Stimulated activated memory B cell treated with anti-CD40 and anti-IgM and Interleukin-4, amounts not matched to agents 10 μg/mL and 1 μg/mL and 100 μg/mL, for 72 hours (primary cell): Measurements from ENCODE around the gene PSEN1.
"Not testable (repeated sequence)": the region's sequence is repeated elsewhere in the genome, so short reads cannot be mapped to it uniquely, and the experiment has no call there.

Experiments used
- ATAC-seq: fragments of 150-1000 bp; cut with Tn5 transposase; 2 replicates; pipeline ENCODE4 v1.10.0; 2021
- H3K27ac Mint-ChIP-seq: one replicate; pipeline ENCODE4 v1.8.0; 2022; ENCODE audit warnings: mild to moderate bottlenecking, mixed read lengths
- H3K27me3 Mint-ChIP-seq: one replicate; pipeline ENCODE4 v1.8.0; 2022; ENCODE audit warnings: mixed read lengths
- H3K36me3 Mint-ChIP-seq: one replicate; pipeline ENCODE4 v1.8.0; 2022; ENCODE audit warnings: mixed read lengths
- H3K4me1 Mint-ChIP-seq: one replicate; pipeline ENCODE4 v1.8.0; 2022; ENCODE audit warnings: mixed read lengths
- H3K4me3 Mint-ChIP-seq: one replicate; pipeline ENCODE4 v1.8.0; 2022; ENCODE audit warnings: mild to moderate bottlenecking, moderate library complexity, mixed read lengths
- H3K9me3 Mint-ChIP-seq: one replicate; pipeline ENCODE4 v1.8.0; 2022; ENCODE audit warnings: mixed read lengths

PSEN1 gene

GRCh38 chr14:73180969-73181368, 44.7 kb downstream of the PSEN1 start:
- H3K4me3 Mint-ChIP-seq, H3K27ac Mint-ChIP-seq, ATAC-seq, H3K27me3 Mint-ChIP-seq, H3K9me3 Mint-ChIP-seq, H3K4me1 Mint-ChIP-seq: not testable (repeated sequence)
- H3K36me3 Mint-ChIP-seq: peaks cover 29% of the 10 kb centered on the region

- Mint-ChIP-seq H3K36me3 (peaks cover 45% of the 10 kb centered on the region), H3K9me3 (no peaks in the 10 kb centered on the region), H3K4me3 (no peak overlapping the region), H3K4me1 (no peaks in the 10 kb centered on the region), H3K27ac (no peak overlapping the region), H3K27me3 (no peaks in the 10 kb centered on the region)
- ATAC-seq: no peak
Measured at GRCh38 chr14:73188501-73188911, 52.2 kb downstream of the PSEN1 start.

- peaks cover 57% of the 10 kb centered on the region for H3K36me3 Mint-ChIP-seq
- no peak for ATAC-seq
- no peaks in the 10 kb centered on the region for H3K9me3 Mint-ChIP-seq
- no peaks in the 10 kb centered on the region for H3K4me1 Mint-ChIP-seq
- no peak overlapping the region for H3K27ac Mint-ChIP-seq
- H3K27me3 Mint-ChIP-seq: no peaks in the 10 kb centered on the region
- H3K4me3 Mint-ChIP-seq: no peak overlapping the region
Measured at GRCh38 chr14:73189651-73190050, 53.3 kb downstream of the PSEN1 start.

GRCh38 chr14:73191441-73191840, 55.1 kb downstream of the PSEN1 start:
- Mint-ChIP-seq H3K9me3 (no peaks in the 10 kb centered on the region), H3K27ac (no peak overlapping the region), H3K4me1 (no peaks in the 10 kb centered on the region), H3K27me3 (no peaks in the 10 kb centered on the region), H3K4me3 (no peak overlapping the region), H3K36me3 (peaks cover 72% of the 10 kb centered on the region)
- ATAC-seq: no peak

GRCh38 chr14:73194306-73194705, 58.0 kb downstream of the PSEN1 start:
- not testable (repeated sequence) for H3K27ac Mint-ChIP-seq, ATAC-seq, H3K9me3 Mint-ChIP-seq, H3K27me3 Mint-ChIP-seq, H3K4me3 Mint-ChIP-seq, H3K4me1 Mint-ChIP-seq
- H3K36me3 Mint-ChIP-seq: peaks cover 76% of the 10 kb centered on the region

- Mint-ChIP-seq H3K27me3 (no peaks in the 10 kb centered on the region), H3K4me1 (no peaks in the 10 kb centered on the region), H3K36me3 (peaks cover 86% of the 10 kb centered on the region), H3K4me3 (no peak overlapping the region), H3K9me3 (no peaks in the 10 kb centered on the region), H3K27ac (no peak overlapping the region)
- ATAC-seq: no peak
Measured at GRCh38 chr14:73198253-73198652, 61.9 kb downstream of the PSEN1 start.

- Mint-ChIP-seq H3K36me3 (peaks cover 80% of the 10 kb centered on the region), H3K4me1 (no peaks in the 10 kb centered on the region), H3K27me3 (no peaks in the 10 kb centered on the region), H3K27ac (no peak overlapping the region), H3K4me3 (no peak overlapping the region), H3K9me3 (no peaks in the 10 kb centered on the region)
- ATAC-seq: no peak
Measured at GRCh38 chr14:73203527-73203926, 67.2 kb downstream of the PSEN1 start.

GRCh38 chr14:73207615-73208014, 71.3 kb downstream of the PSEN1 start:
- no peaks in the 10 kb centered on the region for H3K27me3 Mint-ChIP-seq
- H3K9me3 Mint-ChIP-seq: no peaks in the 10 kb centered on the region
- H3K27ac Mint-ChIP-seq: no peak overlapping the region
- no peaks in the 10 kb centered on the region for H3K4me1 Mint-ChIP-seq
- H3K4me3 Mint-ChIP-seq: no peak overlapping the region
- no peak for ATAC-seq
- H3K36me3 Mint-ChIP-seq: peaks cover 71% of the 10 kb centered on the region

GRCh38 chr14:73208390-73208789, 72.1 kb downstream of the PSEN1 start:
- H3K36me3 Mint-ChIP-seq: peaks cover 69% of the 10 kb centered on the region
- no peak overlapping the region for H3K27ac Mint-ChIP-seq

GRCh38 chr14:73208846-73209245, 72.5 kb downstream of the PSEN1 start:
- H3K36me3 Mint-ChIP-seq: peaks cover 74% of the 10 kb centered on the region
- ATAC-seq: no peak

More at GRCh38 chr14:73208390-73208789, 72.1 kb downstream of the PSEN1 start:
- no peak overlapping the region for H3K4me3 Mint-ChIP-seq
- no peaks in the 10 kb centered on the region for H3K4me1 Mint-ChIP-seq
- H3K9me3 Mint-ChIP-seq: no peaks in the 10 kb centered on the region
- ATAC-seq: no peak
- H3K27me3 Mint-ChIP-seq: no peaks in the 10 kb centered on the region

GRCh38 chr14:73209953-73210352, 73.6 kb downstream of the PSEN1 start:
- no peaks in the 10 kb centered on the region for H3K4me1 Mint-ChIP-seq
- H3K9me3 Mint-ChIP-seq: no peaks in the 10 kb centered on the region
- H3K27me3 Mint-ChIP-seq: no peaks in the 10 kb centered on the region
- H3K36me3 Mint-ChIP-seq: peaks cover 74% of the 10 kb centered on the region
- H3K4me3 Mint-ChIP-seq: no peak overlapping the region
- no peak for ATAC-seq
- H3K27ac Mint-ChIP-seq: no peak overlapping the region

More at GRCh38 chr14:73208846-73209245, 72.5 kb downstream of the PSEN1 start:
- no peak overlapping the region for H3K4me3 Mint-ChIP-seq
- H3K9me3 Mint-ChIP-seq: no peaks in the 10 kb centered on the region
- H3K27me3 Mint-ChIP-seq: no peaks in the 10 kb centered on the region
- no peak overlapping the region for H3K27ac Mint-ChIP-seq
- no peaks in the 10 kb centered on the region for H3K4me1 Mint-ChIP-seq

GRCh38 chr14:73211251-73212040, 75.1 kb downstream of the PSEN1 start:
- no peak for ATAC-seq
- Mint-ChIP-seq H3K4me3 (no peak overlapping the region), H3K27ac (no peak overlapping the region), H3K9me3 (no peaks in the 10 kb centered on the region), H3K27me3 (no peaks in the 10 kb centered on the region), H3K36me3 (peaks cover 74% of the 10 kb centered on the region), H3K4me1 (no peaks in the 10 kb centered on the region)

GRCh38 chr14:73216030-73216429, 79.7 kb downstream of the PSEN1 start:
- ATAC-seq: no peak
- H3K27me3 Mint-ChIP-seq: no peaks in the 10 kb centered on the region
- H3K4me1 Mint-ChIP-seq: no peaks in the 10 kb centered on the region
- no peak overlapping the region for H3K27ac Mint-ChIP-seq
- H3K36me3 Mint-ChIP-seq: peaks cover 60% of the 10 kb centered on the region
- H3K4me3 Mint-ChIP-seq: no peak overlapping the region
- no peaks in the 10 kb centered on the region for H3K9me3 Mint-ChIP-seq

- ATAC-seq: no peak
- Mint-ChIP-seq H3K4me3 (no peak overlapping the region), H3K27me3 (no peaks in the 10 kb centered on the region), H3K9me3 (no peaks in the 10 kb centered on the region), H3K27ac (no peak overlapping the region), H3K4me1 (peaks cover 10% of the 10 kb centered on the region), H3K36me3 (peaks cover 69% of the 10 kb centered on the region)
Measured at GRCh38 chr14:73217411-73217810, 81.1 kb downstream of the PSEN1 start.

GRCh38 chr14:73220061-73220460, 83.8 kb downstream of the PSEN1 start:
- Mint-ChIP-seq H3K36me3 (peaks cover 73% of the 10 kb centered on the region), H3K27ac (no peak overlapping the region), H3K4me1 (peaks cover 20% of the 10 kb centered on the region), H3K4me3 (no peak overlapping the region), H3K27me3 (no peaks in the 10 kb centered on the region), H3K9me3 (no peaks in the 10 kb centered on the region)
- ATAC-seq: no peak

- H3K36me3 Mint-ChIP-seq: peaks cover 73% of the 10 kb centered on the region
- no peak for ATAC-seq
- H3K9me3 Mint-ChIP-seq: no peaks in the 10 kb centered on the region
- H3K27ac Mint-ChIP-seq: no peak overlapping the region
- no peaks in the 10 kb centered on the region for H3K27me3 Mint-ChIP-seq
- no peak overlapping the region for H3K4me3 Mint-ChIP-seq
- peaks cover 20% of the 10 kb centered on the region for H3K4me1 Mint-ChIP-seq
Measured at GRCh38 chr14:73220634-73221033, 84.3 kb downstream of the PSEN1 start.
